ENCODE results near the gene CHST11.

DNA sequence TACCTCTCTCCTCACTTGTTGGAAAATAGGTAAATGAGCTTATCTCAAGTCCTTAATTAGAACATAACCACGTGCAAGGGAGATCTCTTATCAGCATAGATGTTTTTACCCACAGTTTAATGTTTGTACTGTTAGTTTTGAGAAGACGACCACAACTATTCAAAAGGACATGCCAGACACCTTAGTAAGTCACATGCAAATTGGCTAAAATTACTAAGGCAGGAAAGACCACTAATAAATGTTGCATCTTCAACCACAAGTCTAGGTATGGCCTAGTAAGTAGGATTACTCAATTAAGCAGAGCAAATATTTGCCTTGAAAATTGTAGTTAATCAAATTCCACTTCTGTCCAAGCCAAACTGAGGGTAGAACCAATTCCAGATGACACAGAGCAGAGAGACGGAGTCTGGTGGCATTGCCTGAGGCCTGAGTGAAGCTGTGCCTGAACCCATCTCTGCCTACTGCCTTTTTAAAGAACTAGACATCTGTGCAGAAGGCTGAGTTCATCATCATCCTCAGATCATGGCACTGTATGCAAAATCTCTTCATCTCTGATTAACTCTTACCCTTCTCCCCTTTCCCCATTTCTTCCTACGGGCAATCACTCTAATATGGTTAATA, 29.7 kb upstream of the CHST11 start:
- TF ChIP-seq EZH2 (IDR thresholded peaks at IDR 0.05): no peak
- TF ChIP-seq, protein P1, sequence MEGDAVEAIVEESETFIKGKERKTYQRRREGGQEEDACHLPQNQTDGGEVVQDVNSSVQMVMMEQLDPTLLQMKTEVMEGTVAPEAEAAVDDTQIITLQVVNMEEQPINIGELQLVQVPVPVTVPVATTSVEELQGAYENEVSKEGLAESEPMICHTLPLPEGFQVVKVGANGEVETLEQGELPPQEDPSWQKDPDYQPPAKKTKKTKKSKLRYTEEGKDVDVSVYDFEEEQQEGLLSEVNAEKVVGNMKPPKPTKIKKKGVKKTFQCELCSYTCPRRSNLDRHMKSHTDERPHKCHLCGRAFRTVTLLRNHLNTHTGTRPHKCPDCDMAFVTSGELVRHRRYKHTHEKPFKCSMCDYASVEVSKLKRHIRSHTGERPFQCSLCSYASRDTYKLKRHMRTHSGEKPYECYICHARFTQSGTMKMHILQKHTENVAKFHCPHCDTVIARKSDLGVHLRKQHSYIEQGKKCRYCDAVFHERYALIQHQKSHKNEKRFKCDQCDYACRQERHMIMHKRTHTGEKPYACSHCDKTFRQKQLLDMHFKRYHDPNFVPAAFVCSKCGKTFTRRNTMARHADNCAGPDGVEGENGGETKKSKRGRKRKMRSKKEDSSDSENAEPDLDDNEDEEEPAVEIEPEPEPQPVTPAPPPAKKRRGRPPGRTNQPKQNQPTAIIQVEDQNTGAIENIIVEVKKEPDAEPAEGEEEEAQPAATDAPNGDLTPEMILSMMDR (IDR thresholded peaks at IDR 0.05): no peak

Data from neural progenitor cell (in vitro differentiated cells).